Measurements from ENCODE around the gene IFIT2. TPM values are rescaled to one million over a fixed set of nuclear protein-coding genes. Genes with fewer than 3 reads are reported as not detected.

IFIT2 gene
- total RNA-seq, 2 experiments from 2014 or later = 39.2 to 41.6 TPM

GRCh38 chr10:89332123-89332633, 30.3 kb downstream of the IFIT2 start:
- POLR2A ChIA-PET = interaction anchor here (0.6 to 1.3 kb wide), 7 partner anchors 9 to 83 kb away, joined by 3 to 5 read pairs (median 3); partner anchors contain the start of genes IFIT1 and IFIT5
- H3K4me3 Mint-ChIP-seq = peak overlapping the region; percentile 57
- H3K4me1 Mint-ChIP-seq (ENCODE audit: low read depth) = peaks cover 55% of the 10 kb centered on the region
- H3K9me3 Mint-ChIP-seq = no peaks in the 10 kb centered on the region
- H3K27ac Mint-ChIP-seq = peak overlapping the region; percentile 46
- no peak for TF ChIP-seq CTCF (IDR thresholded peaks at IDR 0.05)
- CTCF ChIA-PET = interaction anchor here (0.7 to 1.5 kb wide), 8 partner anchors 10 to 399 kb away, joined by 3 to 6 read pairs (median 3); partner anchors contain the start of gene IFIT5
- intact Hi-C loops (cut with micrococcal nuclease) = no loop called here
- DNase-seq = peak; percentile 48
- H3K36me3 Mint-ChIP-seq (ENCODE audit: low read depth) = no peaks in the 10 kb centered on the region
- H3K27me3 Mint-ChIP-seq = peaks cover 30% of the 10 kb centered on the region
- peak; percentile 54 for ATAC-seq

- Mint-ChIP-seq H3K36me3 (ENCODE audit: low read depth) (no peaks in the 10 kb centered on the region), H3K9me3 (no peaks in the 10 kb centered on the region), H3K27ac (no peak overlapping the region), H3K27me3 (peaks cover 29% of the 10 kb centered on the region), H3K4me1 (ENCODE audit: low read depth) (peaks cover 52% of the 10 kb centered on the region), H3K4me3 (no peak overlapping the region)
- ATAC-seq (no peak), DNase-seq (no peak)
- TF ChIP-seq CTCF (IDR thresholded peaks at IDR 0.05) = no peak
- ChIA-PET CTCF (interaction anchor here (0.8 kb wide), 1 partner anchor 40 kb away, joined by 4 read pairs; no protein-coding TSS in a partner anchor), POLR2A (no interaction called here)
- intact Hi-C loops (cut with micrococcal nuclease) = no loop called here
Observed at GRCh38 chr10:89335226-89335625, 33.4 kb downstream of the IFIT2 start.

- ChIA-PET CTCF (interaction anchor here (1.4 kb wide), 1 partner anchor 33 kb away, joined by 4 read pairs; no protein-coding TSS in a partner anchor), POLR2A (no interaction called here)
- Mint-ChIP-seq H3K4me3 (no peak overlapping the region), H3K4me1 (ENCODE audit: low read depth) (peaks cover 49% of the 10 kb centered on the region), H3K27ac (no peak overlapping the region), H3K36me3 (ENCODE audit: low read depth) (no peaks in the 10 kb centered on the region), H3K9me3 (no peaks in the 10 kb centered on the region), H3K27me3 (peaks cover 27% of the 10 kb centered on the region)
- no peak for DNase-seq
- intact Hi-C loops (cut with micrococcal nuclease) = no loop called here
- TF ChIP-seq CTCF (IDR thresholded peaks at IDR 0.05) = no peak
- ATAC-seq = no peak
Observed at GRCh38 chr10:89336241-89336640, 34.4 kb downstream of the IFIT2 start.

GRCh38 chr10:89337484-89337883, 35.6 kb downstream of the IFIT2 start:
- peak; percentile 62 for ATAC-seq
- peak; percentile 62 for DNase-seq
- TF ChIP-seq CTCF (IDR thresholded peaks at IDR 0.05) = no peak
- peaks cover 42% of the 10 kb centered on the region for H3K4me1 Mint-ChIP-seq (ENCODE audit: low read depth)
- no peak overlapping the region for H3K27ac Mint-ChIP-seq
- CTCF ChIA-PET = interaction anchor here (0.7 to 1.4 kb wide), 2 partner anchors 32 to 52 kb away, joined by 3 to 4 read pairs; no protein-coding TSS in a partner anchor
- no peaks in the 10 kb centered on the region for H3K36me3 Mint-ChIP-seq (ENCODE audit: low read depth)
- POLR2A ChIA-PET = interaction anchor here (0.9 to 1.4 kb wide), 3 partner anchors 10 to 36 kb away, joined by 3 read pairs; partner anchors contain the start of genes IFIT2 and IFIT3
- intact Hi-C loops (cut with micrococcal nuclease) = no loop called here
- H3K4me3 Mint-ChIP-seq = no peak overlapping the region
- H3K27me3 Mint-ChIP-seq = peaks cover 30% of the 10 kb centered on the region
- H3K9me3 Mint-ChIP-seq = no peaks in the 10 kb centered on the region

- intact Hi-C loops (cut with micrococcal nuclease) = no loop called here
- no peaks in the 10 kb centered on the region for H3K9me3 Mint-ChIP-seq
- H3K4me1 Mint-ChIP-seq (ENCODE audit: low read depth) = peaks cover 29% of the 10 kb centered on the region
- CTCF ChIA-PET = interaction anchor here (0.7 to 1.0 kb wide), 2 partner anchors 9 to 81 kb away, joined by 3 read pairs; no protein-coding TSS in a partner anchor
- DNase-seq = no peak
- no peaks in the 10 kb centered on the region for H3K36me3 Mint-ChIP-seq (ENCODE audit: low read depth)
- H3K4me3 Mint-ChIP-seq = no peak overlapping the region
- H3K27me3 Mint-ChIP-seq = peaks cover 39% of the 10 kb centered on the region
- ATAC-seq = no peak
- POLR2A ChIA-PET = interaction anchor here (1.4 kb wide), 1 partner anchor 11 kb away, joined by 3 read pairs; the partner anchor contains the start of gene IFIT3
- H3K27ac Mint-ChIP-seq = no peak overlapping the region
- TF ChIP-seq CTCF (IDR thresholded peaks at IDR 0.05) = no peak
Observed at GRCh38 chr10:89338713-89339112, 36.9 kb downstream of the IFIT2 start.

Measured in activated CD8-positive, alpha-beta T cell treated with anti-CD3 and anti-CD28 coated beads for 36 hours (primary cell).